Measurements from ENCODE around the gene P2RX4.
A peak's percentile ranks its signal among the peaks of the same experiment; 100 is the strongest.

Gene P2RX4

DNA sequence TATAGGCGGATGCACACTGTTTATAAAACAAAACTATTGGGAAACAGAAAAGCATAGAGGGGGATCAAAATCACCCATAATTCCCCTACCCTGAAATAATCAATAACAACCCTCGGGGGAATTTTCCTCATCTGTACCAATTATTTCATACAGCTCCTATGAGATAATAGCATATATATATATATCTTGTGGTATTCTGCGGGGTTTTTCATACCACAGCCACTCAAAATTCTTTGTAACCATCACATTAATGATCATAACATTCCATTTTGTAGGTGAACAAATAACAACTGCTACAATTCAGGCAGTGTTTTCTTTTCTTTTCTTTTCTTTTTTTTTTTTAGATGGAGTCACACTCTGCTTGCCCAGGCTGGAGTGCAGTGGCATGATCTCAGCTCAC, 42.0 kb upstream of the P2RX4 start:
- Histone ChIP-seq H3K27me3 (ENCODE audit: insufficient read depth, insufficient read length) (no peaks in the 10 kb centered on the region), H3K36me3 (ENCODE audit: insufficient read depth, insufficient read length, low read length) (no peaks in the 10 kb centered on the region), H3K9ac (ENCODE audit: insufficient read length, low read depth) (no peak overlapping the region), H3K9me3 (ENCODE audit: insufficient read depth, low read length) (no peaks in the 10 kb centered on the region), H3K4me3 (ENCODE audit: insufficient read length, low read depth) (no peak overlapping the region), H3K4me1 (ENCODE audit: insufficient read depth, insufficient read length) (peaks cover 6% of the 10 kb centered on the region)
- DNase-seq (ENCODE audit: low read depth, low spot score): no peak
- TF ChIP-seq ZNF274 (IDR thresholded peaks at IDR 0.05; ENCODE audit: low read depth, low read length): no peak
- TF ChIP-seq SUZ12 (IDR thresholded peaks at IDR 0.05; ENCODE audit: extremely low read depth, insufficient read depth, insufficient read length): no peak
- TF ChIP-seq YY1 (IDR thresholded peaks at IDR 0.05; ENCODE audit: insufficient read depth, insufficient read length): no peak

- no peaks in the 10 kb centered on the region for H3K27me3 ChIP-seq (ENCODE audit: insufficient read depth, insufficient read length)
- no peak overlapping the region for H3K4me3 ChIP-seq (ENCODE audit: insufficient read length, low read depth)
- no peak for TF ChIP-seq YY1 (IDR thresholded peaks at IDR 0.05; ENCODE audit: insufficient read depth, insufficient read length)
- no peak for TF ChIP-seq ZNF274 (IDR thresholded peaks at IDR 0.05; ENCODE audit: low read depth, low read length)
- no peak for TF ChIP-seq SUZ12 (IDR thresholded peaks at IDR 0.05; ENCODE audit: extremely low read depth, insufficient read depth, insufficient read length)
- DNase-seq (ENCODE audit: low read depth, low spot score): peak; percentile 27
- no peaks in the 10 kb centered on the region for H3K9me3 ChIP-seq (ENCODE audit: insufficient read depth, low read length)
- no peaks in the 10 kb centered on the region for H3K36me3 ChIP-seq (ENCODE audit: insufficient read depth, insufficient read length, low read length)
- no peak overlapping the region for H3K9ac ChIP-seq (ENCODE audit: insufficient read length, low read depth)
- H3K4me1 ChIP-seq (ENCODE audit: insufficient read depth, insufficient read length): peaks cover 6% of the 10 kb centered on the region
Measured at GRCh38 chr12:121170151-121170550, 39.8 kb upstream of the P2RX4 start.

- H3K36me3 ChIP-seq (ENCODE audit: insufficient read depth, insufficient read length, low read length): no peaks in the 10 kb centered on the region
- no peaks in the 10 kb centered on the region for H3K9me3 ChIP-seq (ENCODE audit: insufficient read depth, low read length)
- DNase-seq (ENCODE audit: low read depth, low spot score): no peak
- H3K4me1 ChIP-seq (ENCODE audit: insufficient read depth, insufficient read length): peaks cover 6% of the 10 kb centered on the region
- TF ChIP-seq SUZ12 (IDR thresholded peaks at IDR 0.05; ENCODE audit: extremely low read depth, insufficient read depth, insufficient read length) (no peak), ZNF274 (IDR thresholded peaks at IDR 0.05; ENCODE audit: low read depth, low read length) (no peak), YY1 (IDR thresholded peaks at IDR 0.05; ENCODE audit: insufficient read depth, insufficient read length) (no peak)
- H3K9ac ChIP-seq (ENCODE audit: insufficient read length, low read depth): no peak overlapping the region
- H3K4me3 ChIP-seq (ENCODE audit: insufficient read length, low read depth): no peak overlapping the region
- no peaks in the 10 kb centered on the region for H3K27me3 ChIP-seq (ENCODE audit: insufficient read depth, insufficient read length)
Measured at GRCh38 chr12:121170611-121171260, 39.2 kb upstream of the P2RX4 start.

GRCh38 chr12:121172145-121172544, 37.8 kb upstream of the P2RX4 start:
- no peaks in the 10 kb centered on the region for H3K27me3 ChIP-seq (ENCODE audit: insufficient read depth, insufficient read length)
- no peaks in the 10 kb centered on the region for H3K9me3 ChIP-seq (ENCODE audit: insufficient read depth, low read length)
- H3K36me3 ChIP-seq (ENCODE audit: insufficient read depth, insufficient read length, low read length): no peaks in the 10 kb centered on the region
- H3K4me1 ChIP-seq (ENCODE audit: insufficient read depth, insufficient read length): peaks cover 6% of the 10 kb centered on the region
- H3K4me3 ChIP-seq (ENCODE audit: insufficient read length, low read depth): no peak overlapping the region
- TF ChIP-seq YY1 (IDR thresholded peaks at IDR 0.05; ENCODE audit: insufficient read depth, insufficient read length): no peak
- TF ChIP-seq ZNF274 (IDR thresholded peaks at IDR 0.05; ENCODE audit: low read depth, low read length): no peak
- no peak for TF ChIP-seq SUZ12 (IDR thresholded peaks at IDR 0.05; ENCODE audit: extremely low read depth, insufficient read depth, insufficient read length)
- DNase-seq (ENCODE audit: low read depth, low spot score): no peak
- no peak overlapping the region for H3K9ac ChIP-seq (ENCODE audit: insufficient read length, low read depth)

- Histone ChIP-seq H3K4me3 (ENCODE audit: insufficient read length, low read depth) (no peak overlapping the region), H3K4me1 (ENCODE audit: insufficient read depth, insufficient read length) (no peaks in the 10 kb centered on the region), H3K9ac (ENCODE audit: insufficient read length, low read depth) (no peak overlapping the region), H3K9me3 (ENCODE audit: insufficient read depth, low read length) (no peaks in the 10 kb centered on the region), H3K36me3 (ENCODE audit: insufficient read depth, insufficient read length, low read length) (no peaks in the 10 kb centered on the region), H3K27me3 (ENCODE audit: insufficient read depth, insufficient read length) (no peaks in the 10 kb centered on the region)
- DNase-seq (ENCODE audit: low read depth, low spot score): no peak
- no peak for TF ChIP-seq YY1 (IDR thresholded peaks at IDR 0.05; ENCODE audit: insufficient read depth, insufficient read length)
- TF ChIP-seq ZNF274 (IDR thresholded peaks at IDR 0.05; ENCODE audit: low read depth, low read length): no peak
- no peak for TF ChIP-seq SUZ12 (IDR thresholded peaks at IDR 0.05; ENCODE audit: extremely low read depth, insufficient read depth, insufficient read length)
Measured at GRCh38 chr12:121175383-121176119, 34.4 kb upstream of the P2RX4 start.

DNA sequence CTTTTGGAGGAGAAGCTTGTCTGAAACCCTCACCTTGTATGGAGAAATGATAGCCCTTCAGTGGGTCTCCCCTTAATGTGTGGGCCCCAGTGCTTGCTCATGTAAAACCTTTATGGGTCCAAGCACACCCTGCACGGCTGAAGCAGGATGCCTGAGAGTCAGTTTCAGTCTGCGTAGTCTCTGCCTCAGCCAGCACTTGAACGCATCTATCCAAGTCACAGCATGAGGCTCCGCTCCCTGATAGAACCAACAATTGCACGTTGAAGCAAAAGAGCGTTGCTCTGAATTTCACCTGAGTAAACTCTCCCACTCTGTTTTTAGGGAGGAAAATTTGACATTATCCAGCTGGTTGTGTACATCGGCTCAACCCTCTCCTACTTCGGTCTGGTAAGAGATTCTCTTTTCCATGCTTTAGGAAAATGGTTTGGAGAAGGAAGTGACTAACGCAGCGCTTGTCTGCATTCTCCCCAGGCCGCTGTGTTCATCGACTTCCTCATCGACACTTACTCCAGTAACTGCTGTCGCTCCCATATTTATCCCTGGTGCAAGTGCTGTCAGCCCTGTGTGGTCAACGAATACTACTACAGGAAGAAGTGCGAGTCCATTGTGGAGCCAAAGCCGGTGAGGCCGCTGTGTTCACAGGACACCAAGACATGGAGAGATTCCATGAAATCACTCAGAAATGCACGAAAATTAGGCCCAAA, 33.0 kb upstream of the P2RX4 start:
- H3K4me3 ChIP-seq (ENCODE audit: insufficient read length, low read depth): no peak overlapping the region
- H3K9me3 ChIP-seq (ENCODE audit: insufficient read depth, low read length): no peaks in the 10 kb centered on the region
- no peaks in the 10 kb centered on the region for H3K4me1 ChIP-seq (ENCODE audit: insufficient read depth, insufficient read length)
- no peak overlapping the region for H3K9ac ChIP-seq (ENCODE audit: insufficient read length, low read depth)
- no peak for DNase-seq (ENCODE audit: low read depth, low spot score)
- no peaks in the 10 kb centered on the region for H3K27me3 ChIP-seq (ENCODE audit: insufficient read depth, insufficient read length)
- no peak for TF ChIP-seq ZNF274 (IDR thresholded peaks at IDR 0.05; ENCODE audit: low read depth, low read length)
- H3K36me3 ChIP-seq (ENCODE audit: insufficient read depth, insufficient read length, low read length): no peaks in the 10 kb centered on the region

- H3K27me3 ChIP-seq (ENCODE audit: insufficient read depth, insufficient read length): no peaks in the 10 kb centered on the region
- TF ChIP-seq YY1 (IDR thresholded peaks at IDR 0.05; ENCODE audit: insufficient read depth, insufficient read length) (no peak), SUZ12 (IDR thresholded peaks at IDR 0.05; ENCODE audit: extremely low read depth, insufficient read depth, insufficient read length) (no peak), ZNF274 (IDR thresholded peaks at IDR 0.05; ENCODE audit: low read depth, low read length) (no peak)
- no peaks in the 10 kb centered on the region for H3K36me3 ChIP-seq (ENCODE audit: insufficient read depth, insufficient read length, low read length)
Measured at GRCh38 chr12:121181181-121181580, 28.7 kb upstream of the P2RX4 start.

More at GRCh38 chr12:121181181-121181580, 28.7 kb upstream of the P2RX4 start:
- Histone ChIP-seq H3K4me1 (ENCODE audit: insufficient read depth, insufficient read length) (no peaks in the 10 kb centered on the region), H3K9ac (ENCODE audit: insufficient read length, low read depth) (no peak overlapping the region), H3K9me3 (ENCODE audit: insufficient read depth, low read length) (no peaks in the 10 kb centered on the region), H3K4me3 (ENCODE audit: insufficient read length, low read depth) (no peak overlapping the region)
- no peak for DNase-seq (ENCODE audit: low read depth, low spot score)
